HepG2 (cell line): ENCODE measurements around the gene MOXD1. TPM values are rescaled to one million over a fixed set of nuclear protein-coding genes. Genes with fewer than 3 reads are reported as not detected.

Experiments
- CBX1 ChIP-seq: IDR thresholded peaks from one replicate; pipeline ENCODE4 v1.6.1; 2016; ENCODE audit warnings: antibody characterized with exemption, low read depth
- DNMT1 ChIP-seq: sonication (generic); formaldehyde crosslinking; IDR thresholded peaks from 2 replicates; pipeline ENCODE4 v1.5.1; 2020; ENCODE audit warnings: mild to moderate bottlenecking, missing genetic modification reagents
- ELF1 ChIP-seq: sonication (generic); formaldehyde crosslinking; IDR thresholded peaks from 2 replicates; pipeline ENCODE4 v1.4.0; 2020; ENCODE audit warnings: missing genetic modification reagents
- EZH2 ChIP-seq: conservative IDR thresholded peaks from 2 replicates; pipeline ENCODE4 v1.6.1; 2012; ENCODE audit warnings: mild to moderate bottlenecking, low read depth, low read length, moderate library complexity
- GABPB1 ChIP-seq: IDR thresholded peaks from 2 replicates; pipeline ENCODE4 v1.6.1; 2016; ENCODE audit warnings: mild to moderate bottlenecking, missing genetic modification reagents, moderate library complexity, missing compliant biosample characterization
- HIVEP1 ChIP-seq: sonication (generic); formaldehyde crosslinking; IDR thresholded peaks from 2 replicates; pipeline ENCODE4 v1.4.0; 2020; ENCODE audit warnings: mild to moderate bottlenecking, missing genetic modification reagents
- HMGA1 ChIP-seq: sonication (generic); formaldehyde crosslinking; conservative IDR thresholded peaks from 2 replicates; pipeline ENCODE4 v1.4.0; 2020; ENCODE audit warnings: missing genetic modification reagents
- MXI1 ChIP-seq: IDR thresholded peaks from 3 replicates; pipeline ENCODE4 v1.6.1; 2012; ENCODE audit warnings: low read depth, low read length, inconsistent platforms, borderline replicate concordance
- PHF20 ChIP-seq: sonication (generic); formaldehyde crosslinking; IDR thresholded peaks from 2 replicates; pipeline ENCODE4 v1.5.0; 2020; ENCODE audit warnings: mild to moderate bottlenecking, missing genetic modification reagents
- RFX3 ChIP-seq: IDR thresholded peaks from 2 replicates; pipeline ENCODE4 v1.6.1; 2016; ENCODE audit warnings: missing biosample characterization, missing genetic modification reagents
- SCMH1 ChIP-seq: sonication (generic); formaldehyde crosslinking; IDR thresholded peaks from 2 replicates; pipeline ENCODE4 v1.9.0; 2021; ENCODE audit warnings: missing genetic modification reagents, mild to moderate bottlenecking, borderline replicate concordance
- ZBTB33 ChIP-seq: sonication (generic); formaldehyde crosslinking; IDR thresholded peaks from 2 replicates; pipeline ENCODE4 v1.4.0; 2020; ENCODE audit warnings: missing genetic modification reagents
- ZFP90 ChIP-seq: sonication (generic); formaldehyde crosslinking; IDR thresholded peaks from 2 replicates; pipeline ENCODE4 v1.8.0; 2022; ENCODE audit warnings: missing genetic modification reagents, mild to moderate bottlenecking, inconsistent platforms, borderline replicate concordance
- ZIK1 ChIP-seq: sonication (generic); formaldehyde crosslinking; IDR thresholded peaks from 2 replicates; pipeline ENCODE4 v1.5.0; 2020; ENCODE audit warnings: mild to moderate bottlenecking, low read depth, missing genetic modification reagents, borderline replicate concordance
- ZNF274 ChIP-seq: sonication (generic); formaldehyde crosslinking; IDR thresholded peaks from 2 replicates; pipeline ENCODE4 v1.5.1; 2020; ENCODE audit warnings: mild to moderate bottlenecking, missing genetic modification reagents
- ZNF557 ChIP-seq: sonication (generic); formaldehyde crosslinking; IDR thresholded peaks from 2 replicates; pipeline ENCODE4 v1.4.0; 2020; ENCODE audit warnings: missing genetic modification reagents
- ZNF644 ChIP-seq: IDR thresholded peaks from 2 replicates; pipeline ENCODE4 v1.6.1; 2016; ENCODE audit warnings: low read depth
- ZNF770 ChIP-seq: sonication (generic); formaldehyde crosslinking; IDR thresholded peaks from 2 replicates; pipeline ENCODE4 v1.5.0; 2020; ENCODE audit warnings: mild to moderate bottlenecking, missing genetic modification reagents
- ZSCAN21 ChIP-seq: sonication (generic); formaldehyde crosslinking; IDR thresholded peaks from 2 replicates; pipeline ENCODE4 v1.8.0; 2022; ENCODE audit warnings: mild to moderate bottlenecking, missing genetic modification reagents, moderate library complexity, borderline replicate concordance
- polyA plus RNA-seq, 8 experiments: library from polyadenylated mRNA; depleted of rRNA in 3 of 8; stranded (reverse) in 7 of 8; unstranded in 1 of 8; fragments of >200 nt; fragmentation: Illumina TruSeq in 4 of 8; extraction: Trizol in 4 of 8; gene quantifications; 2 replicates each; pipeline versions ENCODE4 v1.2.1 to v1.2.3, GENCODE V29; 2011 to 2016; ENCODE audit warnings: low read depth in 4 of 8, missing spikeins in 1 of 8, mixed read lengths in 1 of 8; ENCODE audit not compliant: insufficient read depth in 1 of 8
- total RNA-seq, 5 experiments: library from RNA; depleted of rRNA; stranded (reverse); fragments of >200 nt; fragmentation: Illumina TruSeq; extraction: Trizol; gene quantifications; 2 replicates each; pipeline ENCODE4 v1.2.3, GENCODE V29; 2016; ENCODE audit warnings: low read depth in 1 of 5
- TF ChIP-seq, protein P1 (sequence below): IDR thresholded peaks from 2 replicates; pipeline ENCODE4 v1.6.1; 2016; ENCODE audit warnings: missing genetic modification reagents, missing compliant biosample characterization
- TF ChIP-seq, protein P2 (sequence below): sonication (generic); formaldehyde crosslinking; IDR thresholded peaks from 2 replicates; pipeline ENCODE4 v1.4.0; 2020; ENCODE audit warnings: missing genetic modification reagents

MOXD1 gene
- total and polyA plus RNA-seq, 2 of the 13 experiments (the other 11 are each of a cell fraction or from before 2014, with no cell fraction given) = 0.03 TPM; not detected in 1

DNA sequence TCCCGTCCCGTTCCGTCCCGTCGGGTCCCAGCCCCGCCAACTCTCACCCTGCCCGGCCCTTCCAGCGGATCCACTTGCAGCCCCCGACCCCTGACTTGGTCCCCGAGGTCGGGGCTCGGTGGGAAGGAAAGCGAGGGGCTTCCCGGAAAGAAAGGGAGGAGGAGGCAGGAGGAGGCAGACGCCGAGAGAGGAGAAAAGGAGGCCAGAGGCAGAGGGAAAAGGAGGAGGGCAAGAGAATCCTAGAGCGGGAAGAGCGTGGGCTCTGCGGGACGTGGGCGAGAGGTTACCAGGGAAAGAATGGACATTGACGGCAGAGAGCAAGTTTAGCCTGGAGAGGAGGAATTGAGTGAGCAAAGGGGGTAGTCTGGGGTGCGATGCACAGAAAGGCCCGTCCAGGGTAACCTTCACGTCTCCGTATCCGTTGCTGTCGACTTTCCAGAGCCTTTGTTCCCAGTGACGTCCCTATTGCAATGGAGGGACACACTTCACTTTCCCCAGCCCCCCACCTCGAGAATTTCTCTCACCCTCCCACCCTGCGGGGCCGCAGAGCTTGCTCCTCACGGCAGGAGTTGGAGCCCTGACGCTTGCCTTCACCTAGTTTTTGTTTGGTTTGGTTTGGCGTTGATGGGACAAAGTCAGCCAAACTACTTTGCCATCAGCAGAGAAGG, 477 bp upstream of the MOXD1 start (continued):
- TF ChIP-seq ZNF644 (CRISPR knock-in tag) (no peak), SCMH1 (no peak), ELF1 (CRISPR knock-in tag) (no peak), HMGA1 (no peak), ZBTB33 (no peak), ZNF274 (CRISPR knock-in tag) (no peak), CBX1 (no peak), RFX3 (CRISPR knock-in tag) (no peak), ZNF557 (no peak), ZFP90 (CRISPR knock-in tag) (no peak), ZIK1 (no peak), ZNF770 (peak; percentile 67; the same call in 1 of the 2 replicates), MXI1 (no peak), HIVEP1 (no peak; the same call in 1 of the 2 replicates), PHF20 (no peak), ZSCAN21 (CRISPR knock-in tag) (no peak), GABPB1 (0 out of 2 replicates have a peak, but pooled peaks have one; percentile 0), EZH2 (peak; percentile 99), DNMT1 (CRISPR knock-in tag) (no peak)
- TF ChIP-seq, protein P1, sequence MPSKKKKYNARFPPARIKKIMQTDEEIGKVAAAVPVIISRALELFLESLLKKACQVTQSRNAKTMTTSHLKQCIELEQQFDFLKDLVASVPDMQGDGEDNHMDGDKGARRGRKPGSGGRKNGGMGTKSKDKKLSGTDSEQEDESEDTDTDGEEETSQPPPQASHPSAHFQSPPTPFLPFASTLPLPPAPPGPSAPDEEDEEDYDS = no peak
- TF ChIP-seq, protein P2, sequence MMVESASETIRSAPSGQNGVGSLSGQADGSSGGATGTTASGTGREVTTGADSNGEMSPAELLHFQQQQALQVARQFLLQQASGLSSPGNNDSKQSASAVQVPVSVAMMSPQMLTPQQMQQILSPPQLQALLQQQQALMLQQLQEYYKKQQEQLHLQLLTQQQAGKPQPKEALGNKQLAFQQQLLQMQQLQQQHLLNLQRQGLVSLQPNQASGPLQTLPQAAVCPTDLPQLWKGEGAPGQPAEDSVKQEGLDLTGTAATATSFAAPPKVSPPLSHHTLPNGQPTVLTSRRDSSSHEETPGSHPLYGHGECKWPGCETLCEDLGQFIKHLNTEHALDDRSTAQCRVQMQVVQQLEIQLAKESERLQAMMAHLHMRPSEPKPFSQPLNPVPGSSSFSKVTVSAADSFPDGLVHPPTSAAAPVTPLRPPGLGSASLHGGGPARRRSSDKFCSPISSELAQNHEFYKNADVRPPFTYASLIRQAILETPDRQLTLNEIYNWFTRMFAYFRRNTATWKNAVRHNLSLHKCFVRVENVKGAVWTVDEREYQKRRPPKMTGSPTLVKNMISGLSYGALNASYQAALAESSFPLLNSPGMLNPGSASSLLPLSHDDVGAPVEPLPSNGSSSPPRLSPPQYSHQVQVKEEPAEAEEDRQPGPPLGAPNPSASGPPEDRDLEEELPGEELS (CRISPR knock-in tag) = no peak
